Natural killer cell treated with Interleukin-12 subunit alpha and Interleukin-12 subunit beta and Interleukin-15 and Interleukin-18, amount 100 ng/mL, for 72 hours (primary cell): ENCODE data around the gene HLX. TPM values are rescaled to one million over a fixed set of nuclear protein-coding genes. Genes with fewer than 3 reads are reported as not detected.

Experiments
- total RNA-seq, 2 donors: library from RNA; stranded (reverse); gene quantifications; one replicate each; pipeline ENCODE4 v1.2.3, GENCODE V29; 2022

Gene HLX
- total RNA-seq, 2 donors from 2014 or later = 3.9 to 5.5 TPM

Other genes with a start within 250 kb of the HLX start
- gene C1orf115, start 189.1 kb upstream of the HLX start, total RNA-seq = under 1 TPM in 1 of 2 donors, not detected in 1; 0.14 TPM
- not detected for gene MTARC2, start 131.1 kb upstream of the HLX start, total RNA-seq
- gene MTARC1, start 92.5 kb upstream of the HLX start, total RNA-seq = under 1 TPM in 1 of 2 donors, not detected in 1; 0.17 TPM